Erythroblast (primary cell): Measurements from ENCODE around the gene RBFOX2.

ENCODE experiments used
- GATA1 ChIP-seq: IDR thresholded peaks from 2 replicates; pipeline ENCODE4 v1.6.1; 2011; ENCODE audit warnings: low read depth, mild to moderate bottlenecking, control low read depth, low read length, moderate library complexity
- POLR2A ChIP-seq: IDR thresholded peaks from 2 replicates; pipeline ENCODE4 v1.6.1; 2011; ENCODE audit warnings: mild to moderate bottlenecking, low read length

DNA sequence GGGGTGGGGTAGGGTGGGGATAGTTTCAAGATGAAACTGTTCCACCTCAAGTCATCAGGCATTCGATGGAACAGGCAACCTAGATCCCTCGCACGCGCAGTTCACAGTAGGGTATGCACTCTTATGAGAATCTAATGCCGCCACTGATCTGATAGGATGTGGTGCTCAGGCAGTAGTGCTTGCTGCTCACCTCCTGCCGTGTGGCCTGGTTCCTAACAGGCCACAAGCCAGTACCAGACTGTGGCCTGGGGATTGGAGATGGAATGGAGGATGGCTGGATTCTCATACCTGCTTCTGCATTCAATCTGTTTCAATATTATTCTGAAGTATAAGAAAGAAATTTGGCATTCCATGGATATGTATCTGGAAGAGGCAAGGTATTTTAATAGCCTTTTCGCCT, 73.1 kb downstream of the RBFOX2 start:
- TF ChIP-seq POLR2A (no peak), GATA1 (no peak)
